HG02678 (cell line): Measurements from ENCODE around the gene LTB.

ENCODE experiments used
- ATAC-seq: cut with Tn5 transposase; IDR thresholded peaks from one replicate; pipeline ENCODE4 v1.9.1; 2021; ENCODE audit warnings: mild to moderate bottlenecking, moderate library complexity; ENCODE audit not compliant: unreplicated experiment

LTB gene

GRCh38 chr6:31582230-31582643, at the start of gene LTB:
Gene LTB, minus strand, starts transcription at chr6:31582424. Its CDS starts 7 bp downstream, at chr6:31582417.
- ATAC-seq: no peak

- ATAC-seq: no peak
Observed at GRCh38 chr6:31631681-31632278, 49.6 kb upstream of the LTB start.

- ATAC-seq: no peak
Observed at GRCh38 chr6:31631209-31631608, 49.0 kb upstream of the LTB start.

- ATAC-seq: no peak
Observed at GRCh38 chr6:31630177-31630934, 48.1 kb upstream of the LTB start.

GRCh38 chr6:31629014-31629413, 46.8 kb upstream of the LTB start:
- no peak for ATAC-seq

- ATAC-seq: no peak
Observed at GRCh38 chr6:31627690-31628287, 45.6 kb upstream of the LTB start.

GRCh38 chr6:31626952-31627351, 44.7 kb upstream of the LTB start:
- no peak for ATAC-seq

GRCh38 chr6:31624070-31624469, 41.8 kb upstream of the LTB start:
- ATAC-seq: no peak

GRCh38 chr6:31622684-31623091, 40.5 kb upstream of the LTB start:
- no peak for ATAC-seq

- no peak for ATAC-seq
Observed at GRCh38 chr6:31621991-31622390, 39.8 kb upstream of the LTB start.

GRCh38 chr6:31621320-31621939, 39.2 kb upstream of the LTB start:
- ATAC-seq: no peak

GRCh38 chr6:31620586-31621319, 38.5 kb upstream of the LTB start, which contains the start of gene PRRC2A:
Gene PRRC2A, plus strand, starts transcription at chr6:31620715. Its CDS starts 2,075 bp downstream, at chr6:31622790.
- peak; percentile 33 for ATAC-seq

- ATAC-seq: peak; percentile 86
Observed at GRCh38 chr6:31619805-31620585, 37.8 kb upstream of the LTB start.

- no peak for ATAC-seq
Observed at GRCh38 chr6:31617010-31617409, 34.8 kb upstream of the LTB start.

- no peak for ATAC-seq
Observed at GRCh38 chr6:31615748-31616147, 33.5 kb upstream of the LTB start.

- no peak for ATAC-seq
Observed at GRCh38 chr6:31614684-31615578, 32.7 kb upstream of the LTB start, which contains the start of gene AIF1. Gene AIF1, plus strand, starts transcription at chr6:31615234. Its CDS starts 96 bp downstream, at chr6:31615330.

- ATAC-seq: no peak
Observed at GRCh38 chr6:31614075-31614619, 31.9 kb upstream of the LTB start.

GRCh38 chr6:31610968-31611367, 28.7 kb upstream of the LTB start:
- no peak for ATAC-seq
